ENCODE measurements around the gene EFCAB5. TPM values are rescaled to one million over a fixed set of nuclear protein-coding genes. Genes with fewer than 3 reads are reported as not detected.

Gene EFCAB5
- total and polyA plus RNA-seq, 12 donors = 0.06 to 0.52 (median 0.15) TPM; not detected in 8

DNA sequence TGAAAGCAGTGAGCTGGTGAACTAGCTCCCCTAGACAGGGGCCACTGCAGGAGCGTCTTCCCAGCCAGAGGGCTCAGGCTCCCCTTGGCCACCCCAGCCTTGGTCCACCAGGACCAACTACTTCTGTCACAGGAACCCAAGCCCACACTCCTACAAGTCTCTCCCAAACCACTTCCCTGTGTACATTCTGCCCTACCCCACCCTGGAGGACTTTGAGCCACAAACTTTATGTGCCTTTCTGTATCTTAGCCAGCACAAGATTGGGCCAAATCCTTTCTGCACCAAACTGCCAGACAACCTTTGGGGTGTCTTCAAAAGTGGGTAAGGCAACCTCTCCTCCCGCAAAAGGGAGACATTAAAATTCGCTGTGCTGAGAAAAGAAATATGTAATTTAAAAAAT, 31.6 kb downstream of the EFCAB5 start:
- Histone ChIP-seq H3K9me3 (peaks cover 0 to 3% (median 0%) of the 10 kb centered on the region in 11 donors), H3K4me3 (no peak overlapping the region), H3K27me3 (peaks cover 0 to 1% (median 0%) of the 10 kb centered on the region in 7 donors), H3K27ac (no peak overlapping the region), H3K36me3 (no peaks in the 10 kb centered on the region), H3K4me1 (no peaks in the 10 kb centered on the region)
- WGBS, 2 donors = 94 to 97% methylated on average over 3 of the region's 3 CpGs
- ATAC-seq = no peak
- no peak for TF ChIP-seq CTCF (IDR thresholded peaks at IDR 0.05)
- no peak for DNase-seq
- intact Hi-C loops (cut with DNase I) = no loop called here

GRCh38 chr17:29977836-29978235, 36.4 kb downstream of the EFCAB5 start:
- H3K27me3 ChIP-seq = no peaks in the 10 kb centered on the region
- no peak overlapping the region for H3K27ac ChIP-seq
- TF ChIP-seq CTCF (IDR thresholded peaks at IDR 0.05) = no peak
- no peak overlapping the region for H3K4me3 ChIP-seq
- DNase-seq (no peak), ATAC-seq (no peak)
- intact Hi-C loops (cut with DNase I) = no loop called here
- H3K4me1 ChIP-seq = no peaks in the 10 kb centered on the region
- H3K36me3 ChIP-seq = no peaks in the 10 kb centered on the region
- 65 to 68% methylated on average over 1 of the region's 1 CpG for WGBS, 2 donors
- no peaks in the 10 kb centered on the region for H3K9me3 ChIP-seq

GRCh38 chr17:29980261-29980660, 38.8 kb downstream of the EFCAB5 start:
- ATAC-seq = no peak
- Histone ChIP-seq H3K36me3 (no peaks in the 10 kb centered on the region), H3K27ac (no peak overlapping the region), H3K9me3 (peaks cover 0 to 4% (median 0%) of the 10 kb centered on the region in 11 donors), H3K27me3 (no peaks in the 10 kb centered on the region), H3K4me1 (no peaks in the 10 kb centered on the region), H3K4me3 (no peak overlapping the region)
- no peak for DNase-seq
- WGBS, 2 donors = 58 to 80% methylated on average over 1 of the region's 1 CpG
- no peak for TF ChIP-seq CTCF (IDR thresholded peaks at IDR 0.05)
- intact Hi-C loops (cut with DNase I) = no loop called here

- peaks cover 0 to 8% (median 0%) of the 10 kb centered on the region in 11 donors for H3K9me3 ChIP-seq
- H3K4me3 ChIP-seq = no peak overlapping the region
- no peak for TF ChIP-seq CTCF (IDR thresholded peaks at IDR 0.05)
- H3K36me3 ChIP-seq = no peaks in the 10 kb centered on the region
- intact Hi-C loops (cut with DNase I) = no loop called here
- DNase-seq = no peak
- no peaks in the 10 kb centered on the region for H3K27me3 ChIP-seq
- H3K27ac ChIP-seq = no peak overlapping the region
- ATAC-seq = no peak
- WGBS, 2 donors = 84 to 89% methylated on average over 1 of the region's 1 CpG
- H3K4me1 ChIP-seq = no peaks in the 10 kb centered on the region
Observed at GRCh38 chr17:29982991-29983653, 41.7 kb downstream of the EFCAB5 start.
